Large intestine (tissue), 3 donors: ENCODE data around the gene EIF2S2. TPM values are rescaled to one million over a fixed set of nuclear protein-coding genes. Genes with fewer than 3 reads are reported as not detected.
"Not testable (repeated sequence)": the region's sequence is repeated elsewhere in the genome, so short reads cannot be mapped to it uniquely, and the experiment has no call there.

Source experiments
- DNase-seq, 2 donors: peaks; one replicate each; pipeline versions ENCODE4 v3.0.0 to v3.0.0-alpha.2; 2013
- H3K27ac ChIP-seq: one replicate; pipeline ENCODE4 v1.5.1; 2013; ENCODE audit warnings: low read length
- H3K27me3 ChIP-seq: 2 replicates; pipeline ENCODE4 v1.6.1; 2013; ENCODE audit warnings: low read length; ENCODE audit not compliant: control insufficient read depth, insufficient read depth
- H3K36me3 ChIP-seq: 2 replicates; pipeline ENCODE4 v1.6.1; 2013; ENCODE audit warnings: low read length; ENCODE audit not compliant: control insufficient read depth, insufficient read depth
- H3K4me1 ChIP-seq: one replicate; pipeline ENCODE4 v1.6.1; 2013; ENCODE audit warnings: low read length; ENCODE audit not compliant: control insufficient read depth, insufficient read depth
- H3K4me3 ChIP-seq: one replicate; pipeline ENCODE4 v1.5.1; 2013; ENCODE audit warnings: low read length
- H3K9me3 ChIP-seq: one replicate; pipeline ENCODE4 v1.6.1; 2013; ENCODE audit warnings: mild to moderate bottlenecking, low read depth, low read length, moderate library complexity; ENCODE audit not compliant: control insufficient read depth
- WGBS: methylation state at CpG from one replicate; pipeline ENCODE4 v1.1.5; 2013; ENCODE audit warnings: low lambda C conversion rate; ENCODE audit not compliant: insufficient coverage; 5-methylcytosine and 5-hydroxymethylcytosine counted together
- polyA plus RNA-seq: library from polyadenylated mRNA; unstranded; fragments of 120-200 nt; gene quantifications from one replicate; pipeline ENCODE4 v1.2.1, GENCODE V29; 2013

Gene EIF2S2
- polyA plus RNA-seq, 1 donor, result 50.0 TPM

DNA sequence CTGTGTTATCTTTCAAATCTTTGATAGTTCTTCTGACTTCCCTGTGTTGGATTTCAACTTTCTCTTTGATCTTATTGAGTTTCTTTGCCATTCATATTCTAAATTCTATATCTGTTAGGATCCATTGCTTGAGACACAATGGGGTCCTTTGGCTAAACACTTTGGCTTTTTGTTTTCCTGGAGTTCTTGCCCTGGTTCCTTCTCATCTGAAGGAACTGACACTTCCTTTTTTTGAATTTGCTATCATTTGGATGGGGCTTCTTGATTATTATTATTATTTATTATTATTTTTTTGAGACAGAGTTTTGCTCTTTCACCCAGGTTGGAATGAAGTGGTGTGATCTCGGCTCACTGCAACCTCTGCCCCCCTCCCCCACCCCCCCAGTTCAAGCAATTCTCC lies 30.1 kb upstream of the EIF2S2 start:
- Histone ChIP-seq H3K27ac (no peak overlapping the region), H3K4me3 (no peak overlapping the region), H3K4me1 (no peaks in the 10 kb centered on the region), H3K36me3 (no peaks in the 10 kb centered on the region), H3K27me3 (no peaks in the 10 kb centered on the region), H3K9me3 (no peaks in the 10 kb centered on the region)
- DNase-seq, result no peak
- WGBS, result 80% methylated on average over 1 of the region's 1 CpG

DNA sequence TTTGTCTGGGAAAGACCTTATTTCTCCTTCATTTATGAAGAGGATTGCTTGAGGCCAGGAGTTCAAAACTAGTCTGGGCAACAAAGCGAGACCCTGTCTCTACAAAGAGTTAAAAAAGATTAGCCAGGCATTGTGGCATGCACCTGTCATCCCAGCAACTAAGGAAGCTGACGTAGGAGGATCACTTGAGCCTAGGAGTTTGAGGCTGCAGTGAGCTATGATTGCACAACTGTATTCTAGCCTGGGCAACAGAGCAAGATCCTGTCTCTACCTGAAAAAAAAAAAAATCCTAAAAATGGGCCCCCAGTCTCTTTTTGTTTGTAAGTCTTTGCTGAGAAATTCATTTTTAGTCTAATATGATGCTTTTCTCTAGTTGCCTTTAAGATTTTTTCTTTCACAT lies 29.2 kb upstream of the EIF2S2 start:
- DNase-seq, result no peak
- Histone ChIP-seq H3K4me1 (no peaks in the 10 kb centered on the region), H3K36me3 (no peaks in the 10 kb centered on the region), H3K27ac (no peak overlapping the region), H3K9me3 (no peaks in the 10 kb centered on the region), H3K27me3 (no peaks in the 10 kb centered on the region), H3K4me3 (no peak overlapping the region)
- no CpG with 5 or more reads among the region's 2 CpGs for WGBS

DNA sequence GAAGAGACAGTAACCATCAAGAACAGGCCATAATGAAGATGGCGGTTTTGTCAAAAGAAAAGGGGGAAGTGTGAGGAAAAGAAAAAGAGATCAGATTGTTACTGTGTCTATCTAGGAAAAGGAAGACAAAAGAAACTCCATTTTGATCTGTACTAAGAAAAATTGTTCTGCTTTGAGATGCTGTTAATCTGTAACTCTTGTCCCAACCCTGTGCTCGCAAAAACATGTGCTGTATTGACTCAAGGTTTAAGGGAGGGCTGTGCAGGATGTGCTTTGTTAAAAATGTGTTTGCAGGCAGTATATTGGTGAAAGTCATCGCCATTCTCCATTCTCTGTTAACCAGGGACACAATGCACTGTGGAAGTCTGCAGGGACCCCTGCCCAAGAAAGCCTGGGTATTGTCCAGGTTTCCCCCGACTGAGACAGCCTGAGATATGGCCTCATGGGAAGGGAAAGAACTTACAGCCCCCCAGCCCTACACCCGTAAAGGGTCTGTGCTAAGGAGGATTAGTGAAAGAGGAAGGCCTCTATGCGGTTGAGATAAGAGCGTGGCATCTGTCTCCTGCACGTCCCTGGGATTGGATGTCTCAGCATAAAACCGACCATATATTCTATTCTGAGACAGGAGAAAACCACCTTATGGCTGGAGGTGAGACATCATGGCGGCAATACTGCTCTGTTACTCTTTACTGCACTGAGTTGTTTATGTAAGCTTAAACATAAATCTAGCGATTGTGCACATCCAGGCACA lies 23.7 kb upstream of the EIF2S2 start:
- H3K36me3 ChIP-seq, H3K27me3 ChIP-seq, H3K4me3 ChIP-seq, H3K27ac ChIP-seq, H3K4me1 ChIP-seq, H3K9me3 ChIP-seq, DNase-seq: not testable (repeated sequence)
- 70% methylated on average over 2 of the region's 11 CpGs for WGBS

DNA sequence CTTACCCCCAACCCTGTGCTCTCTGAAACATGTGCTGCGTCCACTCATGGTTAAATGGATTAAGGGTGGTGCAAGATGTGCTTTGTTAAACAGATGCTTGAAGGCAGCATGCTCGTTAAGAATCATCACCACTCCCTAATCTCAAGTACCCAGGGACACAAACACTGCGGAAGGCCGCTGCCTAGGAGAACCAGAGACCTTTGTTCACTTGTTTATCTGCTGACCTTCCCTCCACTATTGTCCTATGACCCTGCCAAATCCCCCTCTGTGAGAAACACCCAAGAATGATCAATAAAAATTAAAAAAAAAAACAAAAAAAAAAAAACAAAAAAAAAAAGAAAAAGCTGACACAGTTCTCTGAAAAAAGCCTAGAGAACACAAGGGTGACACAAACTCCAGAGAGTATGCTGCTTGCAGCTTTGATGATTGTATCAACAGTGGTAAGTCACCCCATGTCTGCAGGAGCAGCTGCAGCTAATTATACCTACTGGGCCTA lies 21.4 kb upstream of the EIF2S2 start:
- H3K4me1 ChIP-seq, result not testable (repeated sequence)

DNA sequence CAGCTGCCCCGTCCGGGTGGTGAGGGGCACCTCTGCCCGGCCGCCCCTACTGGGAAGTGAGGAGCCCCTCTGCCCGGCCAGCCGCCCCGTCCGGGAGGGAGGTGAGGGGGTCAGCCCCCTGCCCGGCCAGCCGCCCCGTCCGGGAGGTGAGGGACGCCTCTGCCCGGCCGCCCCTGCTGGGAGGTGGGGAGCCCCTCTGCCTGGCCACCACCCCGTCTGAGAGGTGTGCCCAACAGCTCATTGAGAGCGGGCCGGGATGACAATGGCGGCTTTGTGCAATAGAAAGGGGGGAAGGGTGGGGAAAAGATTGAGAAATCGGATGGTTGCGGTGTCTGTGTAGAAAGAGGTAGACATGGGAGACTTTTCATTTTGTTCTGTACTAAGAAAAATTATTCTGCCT lies 20.9 kb upstream of the EIF2S2 start:
- not testable (repeated sequence) for H3K36me3 ChIP-seq, H3K27me3 ChIP-seq, DNase-seq, H3K27ac ChIP-seq, H3K9me3 ChIP-seq, H3K4me3 ChIP-seq, H3K4me1 ChIP-seq
- no CpG with 5 or more reads among the region's 21 CpGs for WGBS

More for the DNA sequence above, 21.4 kb upstream of the EIF2S2 start:
- not testable (repeated sequence) for H3K9me3 ChIP-seq, H3K27ac ChIP-seq, H3K36me3 ChIP-seq, H3K27me3 ChIP-seq, H3K4me3 ChIP-seq, DNase-seq
- no CpG with 5 or more reads among the region's 4 CpGs for WGBS

DNA sequence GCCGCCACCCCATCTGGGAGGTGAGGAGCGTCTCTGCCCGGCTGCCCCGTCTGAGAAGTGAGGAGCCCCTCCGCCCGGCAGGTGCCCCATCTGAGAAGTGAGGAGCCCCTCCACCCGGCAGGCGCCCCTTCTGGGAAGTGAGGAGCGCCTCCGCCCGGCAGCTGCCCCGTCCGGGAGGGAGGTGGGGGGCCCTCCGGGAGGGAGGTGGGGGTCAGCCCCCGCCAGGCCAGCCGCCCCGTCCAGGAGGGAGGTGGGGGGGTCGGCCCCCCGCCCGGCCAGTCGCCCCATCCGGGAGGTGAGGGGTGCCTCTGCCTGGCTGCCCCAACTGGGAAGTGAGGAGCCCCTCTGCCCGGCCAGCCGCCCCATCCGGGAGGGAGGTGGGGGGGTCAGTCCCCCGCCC lies 20.4 kb upstream of the EIF2S2 start:
- H3K4me1 ChIP-seq, H3K27me3 ChIP-seq, DNase-seq, H3K9me3 ChIP-seq, H3K36me3 ChIP-seq, H3K27ac ChIP-seq, H3K4me3 ChIP-seq: not testable (repeated sequence)
- WGBS, result no CpG with 5 or more reads among the region's 26 CpGs

DNA sequence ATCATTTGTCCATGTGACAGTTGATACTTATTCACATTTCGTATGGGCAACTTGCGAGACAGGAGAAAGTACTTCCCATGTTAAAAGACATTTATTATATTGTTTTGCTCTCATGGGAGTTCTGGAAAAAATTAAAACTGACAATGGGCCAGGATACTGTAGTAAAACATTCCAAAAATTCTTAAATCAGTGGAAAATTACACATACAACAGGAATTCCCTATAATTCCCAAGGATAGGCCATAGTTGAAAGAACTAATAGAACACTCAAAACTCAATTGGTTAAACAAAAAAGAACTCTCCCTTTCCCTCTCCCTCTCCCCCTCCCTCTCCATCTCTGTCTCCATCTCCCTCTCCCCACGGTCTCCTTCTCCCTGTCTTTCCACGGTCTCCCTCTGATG lies 19.4 kb upstream of the EIF2S2 start:
- H3K4me3 ChIP-seq, result no peak overlapping the region
- no peak for DNase-seq
- WGBS, result no CpG with 5 or more reads among the region's 4 CpGs
- no peaks in the 10 kb centered on the region for H3K4me1 ChIP-seq
- peaks cover 3% of the 10 kb centered on the region for H3K9me3 ChIP-seq
- no peaks in the 10 kb centered on the region for H3K36me3 ChIP-seq
- no peaks in the 10 kb centered on the region for H3K27me3 ChIP-seq
- no peak overlapping the region for H3K27ac ChIP-seq

DNA sequence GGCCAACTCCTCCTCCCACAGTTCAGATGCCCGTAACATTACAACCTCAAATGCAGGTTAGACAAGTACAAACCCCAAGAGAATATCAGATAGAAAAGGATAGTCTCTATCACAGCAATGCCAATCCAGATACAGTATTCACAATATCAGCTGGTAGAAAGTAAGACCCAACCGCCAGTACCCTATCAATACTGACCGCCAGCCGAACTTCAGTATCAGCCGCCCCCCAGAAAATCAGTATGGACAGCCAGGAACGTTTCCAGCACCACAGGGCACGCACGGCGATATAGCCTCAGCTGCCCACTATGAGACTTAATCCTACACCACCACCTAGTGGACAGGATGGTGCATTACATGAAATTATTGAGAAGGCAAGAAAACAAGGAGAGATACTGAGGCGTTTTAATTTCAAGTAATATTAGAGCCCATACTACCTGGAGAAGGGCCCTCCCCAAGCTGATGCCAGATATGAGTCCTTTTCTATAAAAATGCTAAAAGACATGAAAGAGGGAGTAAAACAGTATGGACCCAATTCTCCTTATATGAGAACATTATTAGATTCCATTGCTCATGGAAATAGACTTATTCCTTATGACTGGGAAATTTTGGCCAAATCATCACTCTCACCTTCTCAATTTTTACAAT lies 17.6 kb upstream of the EIF2S2 start:
- DNase-seq, result peak; percentile 44 to 53
- H3K4me3 ChIP-seq, result no peak overlapping the region

DNA sequence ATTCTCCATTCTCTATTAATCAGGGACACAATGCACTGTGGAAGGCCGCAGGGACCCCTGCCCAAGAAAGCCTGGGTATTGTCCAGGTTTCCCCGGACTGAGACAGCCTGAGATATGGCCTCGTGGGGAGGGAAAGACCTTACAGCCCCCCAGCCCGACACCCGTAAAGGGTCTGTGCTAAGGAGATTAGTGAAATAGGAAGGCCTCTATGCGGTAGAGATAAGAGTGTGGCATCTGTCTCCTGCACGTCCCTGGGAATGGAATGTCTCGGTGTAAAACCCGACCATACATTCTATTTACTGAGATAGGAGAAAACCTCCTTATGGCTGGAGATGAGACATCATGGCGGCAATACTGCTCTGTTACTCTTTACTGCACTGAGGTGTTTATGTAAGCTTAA lies 15.7 kb upstream of the EIF2S2 start:
- no peaks in the 10 kb centered on the region for H3K4me1 ChIP-seq
- no peak overlapping the region for H3K27ac ChIP-seq
- H3K9me3 ChIP-seq, result peaks cover 3% of the 10 kb centered on the region
- DNase-seq, result no peak
- no CpG with 5 or more reads among the region's 10 CpGs for WGBS
- H3K27me3 ChIP-seq, result no peaks in the 10 kb centered on the region
- no peaks in the 10 kb centered on the region for H3K36me3 ChIP-seq
- H3K4me3 ChIP-seq, result no peak overlapping the region

More for the DNA sequence above, 17.6 kb upstream of the EIF2S2 start:
- no CpG with 5 or more reads among the region's 10 CpGs for WGBS
- H3K36me3 ChIP-seq, result no peaks in the 10 kb centered on the region
- H3K27ac ChIP-seq, result no peak overlapping the region
- H3K4me1 ChIP-seq, result no peaks in the 10 kb centered on the region
- H3K27me3 ChIP-seq, result no peaks in the 10 kb centered on the region
- peaks cover 3% of the 10 kb centered on the region for H3K9me3 ChIP-seq

DNA sequence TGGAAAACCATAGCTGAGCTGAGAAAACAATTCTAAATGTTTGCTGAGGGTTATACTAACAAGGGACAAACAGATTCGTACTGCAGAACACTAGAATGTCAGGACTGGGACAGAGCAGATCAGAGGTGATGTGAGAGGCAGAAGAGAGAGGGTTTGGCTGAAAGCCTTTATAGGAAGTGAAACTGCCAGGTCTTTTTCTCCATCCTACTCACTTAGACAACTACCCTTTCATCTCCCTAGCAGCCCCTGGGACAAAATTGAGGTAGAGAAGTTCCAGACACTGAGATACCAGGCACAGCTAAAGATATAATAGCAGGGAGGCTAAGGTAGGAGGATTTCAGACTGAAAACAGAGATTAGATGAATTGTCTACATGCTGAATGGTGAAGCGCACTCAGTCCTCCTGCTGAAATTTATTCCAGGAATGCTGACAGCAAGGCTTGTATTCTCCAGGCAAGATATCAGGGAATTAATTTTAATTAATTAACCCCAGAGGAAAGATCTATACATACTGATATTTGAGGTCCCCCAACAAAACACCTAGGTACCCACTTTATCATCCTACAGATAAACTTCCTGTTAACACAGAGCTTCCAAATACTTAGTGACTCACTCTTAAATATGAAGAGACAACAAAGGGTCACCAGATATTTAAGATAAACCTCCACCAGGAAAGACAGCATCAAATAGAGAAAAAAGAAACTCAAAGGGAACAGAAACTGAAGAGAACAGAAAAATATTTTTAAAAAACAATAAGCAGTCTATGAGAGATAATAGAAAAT lies 12.6 kb upstream of the EIF2S2 start:
- H3K4me1 ChIP-seq, result no peaks in the 10 kb centered on the region
- DNase-seq, result no peak
- H3K4me3 ChIP-seq, result no peak overlapping the region
- no peaks in the 10 kb centered on the region for H3K36me3 ChIP-seq
- no peak overlapping the region for H3K27ac ChIP-seq
- H3K27me3 ChIP-seq, result no peaks in the 10 kb centered on the region
- H3K9me3 ChIP-seq, result no peaks in the 10 kb centered on the region
- WGBS, result no CpG with 5 or more reads among the region's 2 CpGs
